G401.6 (cell line): ENCODE results near the gene TSPEAR.

Source experiments
- FAIRE-seq: peaks from 2 replicates; lab custom pipeline; 2012; peaks lifted over from hg19 to GRCh38; lab: Jason Lieb, UNC

Gene TSPEAR

DNA sequence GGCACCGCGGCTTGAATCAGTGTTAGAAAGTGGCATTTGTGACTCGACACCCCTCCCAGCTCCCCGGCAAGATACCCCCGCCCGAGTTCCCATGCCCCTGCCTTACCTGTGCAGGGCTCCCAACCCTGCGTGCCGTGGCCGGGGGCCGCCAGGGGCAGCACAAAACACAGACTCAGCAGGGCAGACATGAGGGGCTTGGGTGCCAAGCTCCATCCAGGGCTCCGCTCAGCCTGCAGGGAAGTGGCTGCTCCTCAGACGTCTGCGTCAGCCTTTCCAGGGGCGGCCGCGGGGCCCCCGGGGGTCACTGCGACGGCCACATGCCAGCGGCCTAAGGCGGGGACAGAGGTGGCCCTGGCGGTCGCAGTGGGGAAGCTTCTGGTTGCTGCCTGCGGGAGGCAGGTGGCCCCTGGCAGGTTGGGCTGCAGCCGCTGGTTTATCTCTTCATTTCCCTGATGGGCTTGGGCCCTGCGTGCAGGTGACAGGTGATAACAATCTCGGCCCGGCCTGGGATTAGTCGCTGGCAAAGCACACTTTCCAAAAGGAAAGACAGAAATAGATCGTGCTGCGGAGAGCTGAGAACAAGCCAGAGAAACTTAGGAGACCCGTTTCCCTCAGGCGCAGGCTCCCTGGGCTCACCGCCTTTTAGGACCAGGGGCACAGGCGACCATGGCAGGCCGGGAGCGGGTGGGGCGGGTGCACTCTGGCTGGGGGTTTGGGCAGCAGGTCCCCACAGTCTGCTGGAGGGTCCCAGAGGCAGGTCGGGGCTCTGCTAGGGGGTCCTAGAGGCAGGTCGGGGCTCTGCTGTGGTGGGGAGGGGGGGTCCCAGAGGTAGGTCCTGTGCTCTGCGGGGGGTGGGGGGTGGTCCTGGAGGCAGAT, at the start of gene TSPEAR:
TSPEAR (minus strand) TSS at position 246 of the 876 bp plus-strand sequence; CDS start at position 188, 58 bp downstream.
- FAIRE-seq: no peak

DNA sequence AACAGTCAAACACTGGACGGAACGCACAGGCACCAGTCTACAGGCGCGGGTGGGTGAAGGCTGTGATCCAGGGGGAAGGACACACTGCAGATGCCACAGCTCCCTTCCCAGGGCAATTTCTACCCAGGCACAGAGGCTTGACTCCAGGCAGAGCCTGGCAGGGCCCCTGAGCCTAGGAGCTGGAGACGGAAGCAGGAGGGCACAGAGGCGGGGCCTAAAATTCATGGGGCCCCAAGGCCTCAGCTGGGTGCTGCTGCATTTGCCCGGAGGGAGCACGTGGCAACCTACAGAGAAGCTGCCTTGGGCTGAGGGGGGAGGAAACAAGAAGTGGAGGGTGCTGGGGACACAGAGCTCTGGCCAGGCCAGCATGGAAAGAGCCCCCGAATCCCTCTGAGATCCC, 49.0 kb upstream of the TSPEAR start:
- no peak for FAIRE-seq

DNA sequence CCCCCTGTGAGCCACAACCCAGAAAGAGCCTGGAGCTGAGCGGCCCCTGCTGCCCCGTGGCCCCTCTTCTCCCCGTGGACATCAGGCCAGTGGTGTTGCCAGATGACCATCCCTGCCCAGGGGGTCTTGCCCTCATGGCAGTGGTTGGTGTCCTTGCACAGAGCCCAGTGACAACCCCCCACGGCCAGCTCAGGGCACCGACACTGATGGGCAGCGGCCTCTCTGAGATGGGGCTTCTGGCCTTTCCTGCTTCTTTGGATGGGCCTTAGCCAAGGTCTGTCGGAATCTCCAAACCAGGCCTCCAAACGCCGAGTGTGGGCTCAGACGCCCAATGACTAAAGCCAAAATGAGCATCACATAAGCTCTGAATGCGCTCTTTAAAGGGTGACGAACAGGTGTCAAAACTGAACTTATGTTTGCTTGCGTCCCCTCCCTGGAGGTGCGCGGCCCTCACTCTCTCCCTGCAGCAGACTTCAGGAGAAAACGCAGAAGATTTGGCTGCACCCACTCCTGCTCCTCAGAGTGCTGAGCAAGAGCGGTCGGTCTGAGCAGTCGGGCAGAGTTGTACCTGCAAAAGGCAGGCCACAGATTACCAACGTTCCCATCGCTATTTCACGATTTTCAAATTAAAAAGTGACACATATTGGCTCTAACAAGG, 48.4 kb upstream of the TSPEAR start:
- FAIRE-seq: no peak

DNA sequence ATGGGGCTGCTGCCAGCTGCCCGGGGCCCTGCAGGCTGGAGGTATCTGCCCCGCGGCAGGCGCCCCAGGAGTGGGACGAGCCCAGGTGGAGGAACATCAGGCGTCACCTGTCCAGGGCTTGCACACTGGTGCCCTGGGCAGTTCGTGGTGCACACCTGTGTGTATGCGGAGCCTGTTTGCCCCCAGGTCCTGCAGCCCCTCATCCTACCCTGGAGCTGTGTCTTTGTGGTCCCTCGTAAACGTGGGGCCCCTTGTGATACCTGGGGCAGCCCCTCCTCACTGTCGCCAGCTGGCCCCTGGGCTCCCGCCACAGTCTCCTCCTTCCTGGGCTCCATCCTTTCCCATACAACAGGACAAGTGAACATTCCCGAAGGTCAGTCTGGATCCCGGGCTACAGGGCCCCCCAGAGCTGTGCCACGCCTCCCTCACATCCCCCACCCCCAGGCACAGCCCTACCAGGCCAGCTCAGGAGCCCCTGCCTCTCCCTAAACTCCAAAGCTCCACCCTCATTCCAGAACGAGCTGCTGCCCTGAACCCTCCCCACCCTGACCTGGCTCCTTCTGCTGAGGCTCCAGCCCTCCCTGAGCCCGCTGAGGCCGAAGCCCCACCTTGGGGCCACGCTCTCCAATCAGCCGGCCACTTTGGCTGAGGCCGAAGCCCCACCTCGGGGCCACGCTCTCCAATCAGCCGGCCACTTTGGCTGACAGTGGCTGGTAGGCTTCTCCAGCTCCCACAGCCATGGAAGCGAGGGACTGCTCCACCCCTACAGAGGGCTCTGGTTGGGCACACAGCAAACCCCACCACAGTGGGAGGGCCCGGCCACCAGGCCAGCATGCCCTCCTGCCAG, 47.6 kb upstream of the TSPEAR start:
- no peak for FAIRE-seq

DNA sequence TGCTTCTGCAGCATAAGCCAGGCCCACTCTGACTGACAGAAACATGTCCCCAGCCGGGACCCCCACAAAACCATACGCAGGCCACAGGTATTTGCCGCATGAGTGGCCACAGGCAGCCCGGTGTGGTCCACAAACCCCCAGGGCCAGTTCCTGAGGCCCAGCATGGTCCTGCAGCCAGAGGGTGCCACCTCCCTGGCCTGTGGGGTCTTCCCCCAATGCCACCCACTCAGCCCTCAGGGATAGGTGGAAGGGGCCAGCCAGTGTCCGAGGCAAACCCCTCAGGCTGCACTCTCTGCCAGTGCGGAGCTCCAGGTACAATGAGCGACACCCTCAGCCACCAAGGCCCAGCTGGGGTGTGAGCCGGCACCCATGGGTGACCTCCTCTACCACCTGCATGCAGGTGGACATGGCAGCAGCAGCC, 46.8 kb upstream of the TSPEAR start:
- no peak for FAIRE-seq

DNA sequence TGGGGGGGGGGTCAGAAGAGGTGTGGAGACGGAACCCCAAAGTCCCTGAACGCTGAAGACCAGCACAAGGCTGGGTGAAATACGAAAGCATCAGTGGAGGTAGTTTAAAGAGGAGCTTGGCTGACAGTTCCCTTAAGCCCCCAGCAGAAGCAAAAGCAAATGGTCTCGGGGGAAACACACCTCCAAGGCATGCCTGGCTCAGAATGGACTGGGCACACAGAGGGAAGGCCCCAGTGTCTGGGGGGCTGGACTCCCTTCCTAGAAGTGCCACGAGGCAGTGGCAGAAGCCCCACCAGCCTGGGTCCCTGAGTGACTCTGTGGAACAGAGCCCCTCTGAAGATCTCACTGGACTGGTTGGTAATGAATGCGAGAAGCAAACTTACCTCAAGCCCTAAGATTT, 46.4 kb upstream of the TSPEAR start:
- FAIRE-seq: no peak

DNA sequence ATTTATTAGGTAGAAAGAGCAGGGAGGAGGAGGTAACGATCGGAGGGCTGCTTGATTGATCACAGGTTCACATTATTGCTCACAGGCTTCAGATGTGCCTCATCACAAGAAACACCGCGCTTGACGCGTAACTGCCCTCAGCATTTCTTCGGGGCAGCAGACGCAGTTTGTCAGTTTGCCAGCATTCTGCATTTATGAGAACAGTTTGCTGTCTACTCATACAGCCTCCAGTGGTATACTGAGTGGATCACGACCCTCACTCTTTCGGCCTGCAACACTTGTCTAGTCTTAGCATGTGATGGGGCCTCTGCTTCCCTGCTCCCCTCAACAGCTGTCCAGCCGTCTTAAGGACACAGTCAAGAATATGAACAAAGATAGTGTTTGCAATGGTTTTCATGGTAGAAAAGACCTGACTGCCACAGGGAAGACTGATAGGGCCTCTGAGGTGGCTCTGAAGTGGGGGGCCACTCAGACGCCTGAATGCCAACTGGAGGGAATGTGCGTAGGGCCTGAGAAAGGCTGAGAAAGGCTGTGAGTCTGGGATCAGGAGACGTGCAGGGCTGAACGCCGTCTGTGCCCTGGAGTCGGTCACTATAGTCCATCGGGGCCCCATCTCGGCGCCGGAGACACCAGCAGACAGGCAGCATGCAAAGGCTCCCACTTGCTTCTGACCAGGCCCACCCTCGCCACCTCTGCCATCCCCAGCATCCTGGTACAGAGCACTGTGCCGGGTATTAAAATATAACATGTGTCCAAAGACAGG, 45.2 kb upstream of the TSPEAR start:
- no peak for FAIRE-seq

DNA sequence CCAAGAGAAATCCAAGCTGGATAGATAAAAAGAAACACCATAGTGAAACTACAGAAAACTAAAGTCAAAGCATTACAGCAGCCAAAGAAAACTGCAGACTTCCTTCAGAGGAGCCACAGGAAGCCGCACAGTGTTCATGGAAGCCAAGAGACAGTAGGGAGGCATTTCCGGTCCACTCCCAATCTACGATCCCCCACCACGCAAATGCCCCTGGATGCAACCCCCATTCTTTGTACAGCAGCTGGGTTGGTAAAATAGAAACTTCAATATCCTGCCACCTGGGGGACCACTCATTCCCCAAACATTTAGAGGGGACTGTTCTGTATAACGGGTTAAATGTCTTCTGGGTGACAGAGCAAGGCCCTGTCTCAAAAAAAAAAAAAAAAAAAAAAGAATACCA, 43.9 kb upstream of the TSPEAR start:
- no peak for FAIRE-seq

DNA sequence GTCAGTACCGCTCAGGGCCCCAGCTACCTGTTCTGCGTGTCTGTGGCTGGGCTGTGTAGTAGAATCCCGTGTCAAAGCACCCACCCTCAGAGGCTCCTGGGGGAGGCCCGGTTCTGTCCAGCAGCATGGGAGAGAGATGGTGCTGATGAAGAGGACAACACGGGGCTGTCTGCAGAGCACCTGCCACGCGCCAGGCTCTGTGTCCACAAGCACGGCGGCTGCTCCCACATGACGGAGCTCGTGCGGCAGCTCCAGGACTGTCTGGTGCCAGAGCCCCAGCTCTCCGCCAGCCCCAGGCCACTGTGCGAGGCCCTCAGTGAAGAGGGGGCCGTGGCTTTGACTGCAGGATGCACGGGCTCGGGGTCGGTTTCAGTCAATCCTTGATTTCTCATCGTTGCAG, 42.0 kb upstream of the TSPEAR start:
- FAIRE-seq: no peak

DNA sequence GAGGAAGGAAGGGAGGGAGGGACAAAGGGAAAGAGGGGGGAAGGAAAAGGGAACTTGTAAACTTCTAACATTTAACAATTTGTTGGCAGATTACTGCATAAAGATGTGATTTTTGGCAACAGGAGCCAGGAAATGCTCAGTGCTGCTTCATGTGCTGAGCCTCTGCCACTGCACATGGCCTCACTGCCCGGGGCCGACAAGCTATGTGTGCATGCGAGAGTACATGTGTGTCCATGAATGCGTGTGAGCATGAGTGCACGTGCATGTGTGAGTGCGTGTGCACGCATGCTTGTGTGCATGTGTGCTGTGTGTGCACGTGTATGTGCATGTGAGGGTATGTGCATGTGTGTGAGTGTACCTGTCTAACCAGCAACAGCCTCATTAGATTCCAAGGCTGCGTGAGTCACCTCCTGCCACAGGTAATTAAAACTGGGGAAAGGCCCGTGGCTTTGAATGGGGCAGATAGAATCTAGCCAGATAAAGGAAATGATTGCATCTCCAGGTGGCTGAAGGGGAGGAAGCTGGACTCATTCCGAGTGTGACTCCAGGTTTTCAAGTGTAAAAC, 41.4 kb upstream of the TSPEAR start:
- FAIRE-seq: no peak

DNA sequence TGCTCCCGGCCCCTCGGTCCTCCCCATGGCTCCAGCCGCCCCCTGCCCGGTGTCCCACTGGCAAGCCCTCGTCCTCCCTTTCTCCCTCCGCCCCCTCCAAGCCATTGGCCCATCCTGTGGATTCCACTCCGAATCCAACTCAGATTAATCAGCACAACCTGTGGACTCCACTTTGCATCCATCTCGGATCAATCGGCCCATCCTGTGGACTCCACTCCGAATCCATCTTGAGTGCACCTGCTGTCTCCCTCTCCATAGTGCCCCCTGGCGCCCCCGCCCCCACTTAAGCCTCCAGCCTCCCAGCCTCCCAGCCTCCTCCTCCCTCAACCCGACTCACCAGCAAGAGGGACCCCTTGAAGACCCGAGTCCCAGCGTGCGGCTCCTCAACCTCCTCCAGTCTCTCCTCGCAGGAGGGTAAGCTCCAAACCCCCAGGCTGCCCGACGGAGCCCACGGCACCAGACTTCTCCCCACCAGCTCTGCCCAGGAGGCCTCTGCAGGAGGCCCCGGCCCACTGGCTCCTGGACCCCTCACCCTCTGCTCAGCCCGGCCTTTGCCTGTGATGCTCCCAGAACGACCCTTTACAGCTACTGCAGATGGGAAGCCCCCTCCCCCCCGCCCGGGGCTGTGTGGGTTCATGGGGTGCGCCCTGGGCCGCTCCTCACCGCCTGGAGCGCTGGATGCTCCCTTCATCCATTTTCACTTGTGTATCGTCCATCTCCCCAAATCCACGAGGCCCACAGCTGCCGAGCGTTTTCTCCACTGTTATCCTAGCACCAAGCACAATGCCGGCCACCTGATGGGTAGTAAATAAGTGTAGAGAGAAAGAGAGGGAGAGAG, 40.6 kb upstream of the TSPEAR start:
- FAIRE-seq: no peak

DNA sequence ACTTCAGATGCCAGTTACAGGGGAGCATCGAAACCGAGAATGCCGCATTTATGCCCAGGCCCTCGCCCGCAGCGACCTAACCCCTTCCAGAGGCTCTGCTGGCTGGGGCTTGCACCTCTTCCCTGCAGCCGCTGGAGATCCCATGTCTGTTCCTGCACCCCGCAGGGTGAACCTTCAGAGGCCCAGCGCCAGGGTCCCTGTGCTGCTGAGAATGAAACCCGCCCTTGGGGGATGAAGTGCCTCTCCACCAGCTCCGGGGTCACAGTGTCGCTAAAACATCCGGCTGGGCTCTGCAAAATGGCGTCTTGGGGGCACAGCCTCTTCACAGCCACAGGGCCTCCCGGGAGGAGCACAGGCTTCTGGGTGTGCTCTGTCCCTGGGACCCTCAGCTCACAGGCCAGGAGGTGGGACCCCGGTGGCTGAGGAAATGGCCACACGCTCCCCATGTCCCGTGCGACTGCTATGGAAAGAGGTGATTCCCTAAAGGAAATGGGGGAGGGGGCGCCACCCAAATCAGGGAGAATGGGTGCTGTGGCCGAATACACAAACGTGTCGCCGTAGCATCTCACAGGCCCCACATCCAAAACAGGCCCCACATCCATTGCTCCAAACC, 39.9 kb upstream of the TSPEAR start:
- no peak for FAIRE-seq

DNA sequence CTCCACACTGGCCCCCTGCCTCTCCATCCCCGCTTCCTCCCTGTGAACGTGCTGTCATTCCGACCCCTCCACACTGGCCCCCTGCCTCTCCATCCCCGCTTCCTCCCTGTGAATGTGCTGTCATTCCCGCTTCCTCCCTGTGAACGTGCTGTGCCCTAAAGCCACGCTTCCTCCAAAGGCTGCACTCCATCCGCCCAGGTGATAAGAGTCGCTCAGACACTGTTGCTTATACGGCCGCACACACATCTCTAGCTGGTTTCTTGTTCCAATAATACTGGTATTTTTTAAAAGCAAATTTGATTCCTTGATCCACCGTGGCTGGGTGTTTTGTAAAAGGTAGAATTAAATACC, 39.3 kb upstream of the TSPEAR start:
- FAIRE-seq: no peak

DNA sequence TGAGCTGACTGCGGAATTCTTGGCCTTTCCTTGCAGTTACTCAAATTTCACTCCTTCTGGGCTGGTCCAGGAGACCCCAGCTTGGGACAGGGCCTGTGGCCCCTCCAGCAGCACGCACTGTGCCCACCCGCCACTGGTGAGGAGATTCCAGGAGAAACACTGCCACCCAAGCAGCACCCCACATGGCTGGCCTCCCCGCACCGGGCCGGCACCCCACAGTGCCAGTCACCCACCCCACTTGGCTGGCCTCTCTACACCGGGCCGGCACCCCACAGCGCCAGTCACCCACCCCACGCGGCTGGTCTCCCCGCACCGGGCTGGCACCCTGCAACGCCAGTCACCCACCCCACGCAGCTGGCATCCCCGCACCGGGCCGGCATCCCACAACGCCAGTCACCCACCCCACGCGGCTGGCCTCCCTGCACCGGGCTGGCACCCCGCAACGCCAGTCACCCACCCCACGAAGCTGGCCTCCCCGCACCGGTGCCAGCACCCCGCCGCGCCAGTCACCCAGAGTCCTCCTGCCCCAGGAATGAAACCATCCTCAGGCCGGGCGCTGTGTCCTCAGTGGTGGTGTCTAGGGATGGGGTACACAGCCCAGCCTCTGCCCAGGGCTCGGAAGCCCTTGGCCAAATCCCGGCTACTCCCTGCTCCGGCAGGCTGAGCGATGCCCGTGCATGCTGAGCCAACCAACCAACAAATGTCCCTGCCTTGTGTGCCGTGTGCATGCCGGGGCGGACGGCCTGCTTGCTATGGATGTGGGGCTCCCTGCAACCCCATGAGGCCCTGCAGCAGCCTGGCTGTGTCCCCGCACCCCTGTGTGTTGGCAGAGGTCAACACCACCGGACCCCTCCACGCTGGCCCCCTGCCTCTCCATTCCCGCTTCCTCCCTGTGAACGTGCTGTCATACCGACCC, 38.6 kb upstream of the TSPEAR start:
- no peak for FAIRE-seq

DNA sequence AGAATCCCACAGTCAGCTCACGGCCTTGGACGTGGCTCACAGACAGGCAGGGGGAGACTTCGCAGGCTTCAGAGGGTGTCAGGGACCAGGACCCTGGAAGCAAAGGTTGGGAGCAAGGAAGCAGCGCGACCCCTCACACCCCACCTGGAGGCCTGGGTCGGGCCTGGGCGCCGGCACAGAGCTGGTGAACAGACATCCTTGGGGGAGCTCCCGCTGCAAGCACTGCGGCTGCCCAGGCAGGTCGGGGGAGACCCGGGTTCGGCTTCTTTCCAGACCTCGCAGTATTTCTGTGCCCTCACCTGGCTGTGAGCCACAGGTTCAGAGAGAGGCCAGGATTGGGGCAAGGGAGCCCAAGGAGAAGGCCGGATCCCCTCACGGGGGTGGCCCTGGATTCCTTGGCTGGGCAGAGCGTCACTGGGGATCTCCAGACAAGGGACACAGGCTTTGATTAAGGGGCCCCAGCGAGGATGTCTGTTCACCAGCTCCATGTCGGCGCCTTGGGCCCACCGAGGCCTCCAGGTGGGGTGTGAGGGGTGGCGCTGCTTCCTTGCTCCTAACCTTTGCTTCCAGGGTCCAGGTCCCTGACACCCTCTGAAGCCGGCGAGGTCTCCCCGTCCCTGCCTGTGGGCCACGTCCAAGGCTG, 37.9 kb upstream of the TSPEAR start:
- FAIRE-seq: no peak

DNA sequence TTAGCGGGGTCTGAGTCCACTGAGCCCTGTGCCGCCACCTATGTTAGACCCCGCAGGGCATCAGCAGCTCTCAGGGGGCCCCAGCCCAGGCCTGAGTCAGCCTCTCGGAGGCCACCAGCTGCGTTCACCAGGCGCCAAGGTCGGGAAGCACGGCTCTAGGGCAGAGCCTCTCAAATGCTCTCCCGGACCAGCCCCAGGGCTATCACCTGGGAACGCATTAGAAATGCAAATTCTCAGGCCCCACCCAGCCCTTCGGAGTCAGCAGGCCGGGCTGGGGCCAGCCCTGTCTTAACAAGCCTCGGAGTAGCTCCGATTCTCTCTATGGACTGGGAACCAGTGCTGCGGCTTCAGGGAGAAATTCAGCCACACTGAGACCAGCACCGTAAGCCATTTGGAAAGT, 37.2 kb upstream of the TSPEAR start:
- FAIRE-seq: no peak

DNA sequence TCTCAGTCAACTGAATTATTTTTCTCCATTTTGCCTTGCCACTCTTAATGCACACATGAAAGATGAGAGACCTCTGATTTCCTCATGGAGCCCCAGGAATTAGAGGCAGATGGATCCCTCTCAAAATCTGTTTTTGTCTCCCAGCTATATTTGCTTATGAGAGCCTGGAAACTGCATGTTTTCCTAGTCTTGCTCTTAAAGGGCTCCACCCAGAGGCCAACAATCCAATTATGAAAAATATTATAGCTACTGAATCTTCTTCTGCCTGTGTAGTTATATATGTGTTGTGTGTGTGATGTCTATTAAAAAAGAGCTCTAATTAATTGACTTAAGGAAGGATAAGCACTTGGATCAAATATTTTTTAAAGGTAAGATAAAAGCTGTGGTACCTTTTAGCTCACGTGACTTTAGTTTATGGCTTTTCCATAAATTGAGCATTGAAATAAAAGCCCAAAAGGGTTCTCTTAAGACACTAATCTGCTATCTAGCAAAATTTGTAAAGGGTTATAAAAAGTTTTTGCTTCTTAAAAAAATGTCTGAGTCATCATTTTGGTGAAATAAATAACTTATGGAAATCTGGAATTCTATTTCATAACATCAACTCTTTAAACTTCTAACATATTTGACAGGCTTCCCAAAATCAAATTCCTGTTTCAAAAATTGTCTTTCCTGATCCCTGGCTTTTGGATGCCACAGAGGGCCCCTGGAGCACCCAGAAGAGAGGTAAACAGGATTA, 31.2 kb upstream of the TSPEAR start:
- FAIRE-seq: no peak

DNA sequence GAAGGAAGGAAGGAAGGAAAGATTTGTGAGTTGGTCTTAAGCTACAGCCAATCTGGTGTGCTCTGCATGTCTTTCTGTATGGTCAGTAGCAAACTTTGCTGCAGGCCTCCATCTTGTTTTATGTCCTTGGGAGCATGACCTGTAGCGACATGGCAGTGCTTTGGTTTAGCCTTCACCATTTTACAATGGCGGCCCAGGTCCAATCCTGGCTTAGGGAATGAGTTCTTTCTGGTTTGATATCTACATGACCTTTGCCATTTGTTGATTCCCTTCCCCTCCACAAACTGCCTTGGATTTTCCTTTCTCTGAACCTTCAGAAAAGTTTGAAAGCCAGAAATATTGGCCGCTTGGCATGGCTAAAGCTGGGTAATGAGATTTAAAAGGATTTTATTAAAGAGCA, 30.5 kb upstream of the TSPEAR start:
- FAIRE-seq: no peak
